Mesendoderm (in vitro differentiated cells): Measurements from ENCODE around the gene KLB.
A peak's percentile ranks its signal among the peaks of the same experiment; 100 is the strongest.
"Not testable (repeated sequence)": the region's sequence is repeated elsewhere in the genome, so short reads cannot be mapped to it uniquely, and the experiment has no call there.

ENCODE experiments used
- DNase-seq: peaks from one replicate; pipeline ENCODE4 v3.0.0; 2013
- H2AK5ac ChIP-seq: 2 replicates; pipeline ENCODE4 v1.6.1; 2013; ENCODE audit warnings: low read length, inconsistent platforms
- H2BK120ac ChIP-seq: 2 replicates; pipeline ENCODE4 v1.6.1; 2013; ENCODE audit warnings: low read depth, mild to moderate bottlenecking, low read length, moderate library complexity, mixed read lengths
- H2BK15ac ChIP-seq: replicated peaks from 2 replicates; pipeline ENCODE4 v1.6.1; 2013; ENCODE audit warnings: low read depth, mild to moderate bottlenecking, moderate library complexity
- H2BK5ac ChIP-seq: 2 replicates; pipeline ENCODE4 v1.6.1; 2013; ENCODE audit warnings: low read length, inconsistent platforms
- H3K18ac ChIP-seq: 2 replicates; pipeline ENCODE4 v1.6.1; 2013; ENCODE audit warnings: mild to moderate bottlenecking, low read length, mixed read lengths
- H3K23ac ChIP-seq: one replicate; pipeline ENCODE4 v1.6.1; 2013; ENCODE audit warnings: low read length
- H3K27ac ChIP-seq: 2 replicates; pipeline ENCODE4 v1.5.1; 2013; ENCODE audit warnings: low read depth, mild to moderate bottlenecking, inconsistent platforms, low read length, moderate library complexity
- H3K27me3 ChIP-seq: 2 replicates; pipeline ENCODE4 v1.6.1; 2013; ENCODE audit warnings: low read length, control low read depth, mild to moderate bottlenecking, inconsistent platforms; ENCODE audit not compliant: insufficient read depth, poor library complexity
- H3K36me3 ChIP-seq: 2 replicates; pipeline ENCODE4 v1.6.1; 2013; ENCODE audit warnings: low read length, inconsistent platforms; ENCODE audit not compliant: control insufficient read depth, insufficient read depth
- H3K4ac ChIP-seq: one replicate; pipeline ENCODE4 v1.6.1; 2013; ENCODE audit warnings: low read depth, mild to moderate bottlenecking, low read length, moderate library complexity
- H3K4me1 ChIP-seq: 2 replicates; pipeline ENCODE4 v1.6.1; 2013; ENCODE audit warnings: low read depth, low read length, inconsistent platforms; ENCODE audit not compliant: control insufficient read depth
- H3K4me2 ChIP-seq: 2 replicates; pipeline ENCODE4 v1.6.1; 2013; ENCODE audit warnings: low read length
- H3K4me3 ChIP-seq: 2 replicates; pipeline ENCODE4 v1.5.1; 2013; ENCODE audit warnings: mild to moderate bottlenecking, low read length
- H3K56ac ChIP-seq: one replicate; pipeline ENCODE4 v1.6.1; 2013; ENCODE audit warnings: low read length
- H3K79me1 ChIP-seq: 2 replicates; pipeline ENCODE4 v1.6.1; 2013; ENCODE audit warnings: low read length, inconsistent platforms
- H3K79me2 ChIP-seq: 2 replicates; pipeline ENCODE4 v1.6.1; 2013; ENCODE audit warnings: mild to moderate bottlenecking, low read length; ENCODE audit not compliant: control insufficient read depth, insufficient read depth
- H3K9ac ChIP-seq: 2 replicates; pipeline ENCODE4 v1.6.1; 2013; ENCODE audit warnings: low read length, inconsistent platforms
- H4K5ac ChIP-seq: one replicate; pipeline ENCODE4 v1.6.1; 2013; ENCODE audit warnings: low read length
- H4K8ac ChIP-seq: one replicate; pipeline ENCODE4 v1.6.1; 2013; ENCODE audit warnings: low read depth, mild to moderate bottlenecking, control low read depth, low read length, moderate library complexity
- WGBS: extraction: QIAGEN DNeasy Blood & Tissue Kit; methylation state at CpG from one replicate; pipeline ENCODE4 v1.1.7; 2013; ENCODE audit warnings: low lambda C conversion rate, missing lambda C conversion rate; ENCODE audit not compliant: insufficient coverage; ENCODE audit errors: extremely low coverage; 5-methylcytosine and 5-hydroxymethylcytosine counted together

Gene KLB

DNA sequence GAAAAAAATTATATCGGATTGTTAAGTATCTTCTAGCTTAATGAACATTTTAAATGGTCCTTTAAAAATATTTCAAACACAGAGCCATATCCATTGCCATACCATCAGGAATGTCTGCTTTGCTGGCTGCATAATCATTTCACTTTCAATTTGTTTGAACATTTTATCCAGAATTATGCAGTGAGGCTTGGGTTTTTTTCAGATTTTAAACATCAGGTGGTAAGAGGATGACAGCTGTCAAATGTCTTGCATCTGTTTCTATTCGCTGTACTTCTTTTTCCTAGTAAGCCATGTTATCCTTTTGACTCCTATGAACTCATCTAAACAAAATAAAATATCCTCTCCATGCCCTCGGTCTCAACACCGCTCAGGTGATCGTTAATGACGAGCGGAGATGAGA lies 41.4 kb upstream of the KLB start:
- Histone ChIP-seq H3K4ac (no peak overlapping the region), H3K4me3 (peak overlapping the region; percentile 97), H3K23ac (no peak overlapping the region), H3K4me1 (no peaks in the 10 kb centered on the region), H2BK5ac (no peak overlapping the region), H3K27me3 (no peaks in the 10 kb centered on the region), H2BK120ac (no peak overlapping the region), H3K18ac (no peak overlapping the region), H4K8ac (no peak overlapping the region), H3K27ac (no peak overlapping the region), H3K79me1 (peaks cover 6% of the 10 kb centered on the region), H3K4me2 (peak overlapping the region; percentile 37), H4K5ac (no peak overlapping the region), H3K9ac (peak overlapping the region; percentile 94), H3K79me2 (peaks cover 32% of the 10 kb centered on the region), H2AK5ac (no peak overlapping the region), H3K56ac (peak overlapping the region; percentile 98), H2BK15ac (no peak overlapping the region), H3K36me3 (no peaks in the 10 kb centered on the region)
- no peak for DNase-seq
- no CpG with 5 or more reads among the region's 7 CpGs for WGBS

- Histone ChIP-seq H3K18ac (peak within 1 kb of the TSS; percentile 72), H4K8ac (no peak within 1 kb of the TSS)
- WGBS: no CpG with 5 or more reads among the region's 60 CpGs
These were observed 40.6 kb upstream of the KLB start, which contains the start of gene RFC1 for GRCh38 chr4:39365830-39366771. RFC1 (minus strand) TSS chr4:39366362; CDS start chr4:39366241, 121 bp downstream.

DNA sequence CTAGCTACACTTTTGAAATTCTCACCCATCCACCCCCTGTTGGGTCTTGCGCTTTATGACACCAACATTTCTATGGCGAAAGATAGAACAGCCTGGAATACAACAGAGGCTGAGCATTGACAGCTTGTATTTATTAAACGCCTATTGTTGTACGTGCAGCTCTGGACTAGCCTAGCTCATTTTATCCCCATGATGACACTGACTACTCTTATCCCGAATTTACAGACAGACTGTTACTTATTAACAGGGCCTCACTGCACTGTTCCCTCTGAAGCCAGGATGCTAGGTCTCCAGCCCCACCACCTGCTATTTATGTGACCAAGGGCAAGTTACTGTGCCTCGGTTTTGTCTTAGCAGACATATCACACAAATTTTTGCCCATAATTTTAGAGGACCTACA lies 39.6 kb upstream of the KLB start:
- Histone ChIP-seq H3K4ac (no peak overlapping the region), H2BK15ac (no peak overlapping the region), H3K4me3 (no peak overlapping the region), H3K56ac (no peak overlapping the region), H3K4me1 (no peaks in the 10 kb centered on the region), H3K36me3 (no peaks in the 10 kb centered on the region), H3K23ac (no peak overlapping the region), H4K5ac (no peak overlapping the region), H3K18ac (no peak overlapping the region), H3K27ac (no peak overlapping the region), H2BK120ac (no peak overlapping the region), H3K79me2 (peaks cover 25% of the 10 kb centered on the region), H3K79me1 (peaks cover 5% of the 10 kb centered on the region), H2BK5ac (no peak overlapping the region), H2AK5ac (no peak overlapping the region), H3K27me3 (no peaks in the 10 kb centered on the region), H3K4me2 (no peak overlapping the region), H3K9ac (no peak overlapping the region), H4K8ac (no peak overlapping the region)
- DNase-seq: no peak
- WGBS: no CpG with 5 or more reads among the region's 6 CpGs

More at GRCh38 chr4:39365830-39366771, 40.6 kb upstream of the KLB start, which contains the start of gene RFC1:
- no peaks in the 10 kb centered on the region for H3K36me3 ChIP-seq
- H3K23ac ChIP-seq: no peak within 1 kb of the TSS
- H3K56ac ChIP-seq: peak within 1 kb of the TSS; percentile 98
- no peak within 1 kb of the TSS for H2BK120ac ChIP-seq
- H3K4me3 ChIP-seq: peak within 1 kb of the TSS; percentile 97
- H3K79me1 ChIP-seq: peaks cover 5% of the 10 kb centered on the region
- H2BK15ac ChIP-seq: no peak within 1 kb of the TSS
- peak within 1 kb of the TSS; percentile 89 for H3K27ac ChIP-seq
- H3K4me1 ChIP-seq: no peaks in the 10 kb centered on the region
- peaks cover 27% of the 10 kb centered on the region for H3K79me2 ChIP-seq
- no peak within 1 kb of the TSS for H4K5ac ChIP-seq
- H3K4ac ChIP-seq: no peak within 1 kb of the TSS
- peak within 1 kb of the TSS; percentile 37 for H3K4me2 ChIP-seq
- H2AK5ac ChIP-seq: no peak within 1 kb of the TSS
- peak within 1 kb of the TSS; percentile 94 for H3K9ac ChIP-seq
- H2BK5ac ChIP-seq: no peak within 1 kb of the TSS
- H3K27me3 ChIP-seq: no peaks in the 10 kb centered on the region
- peak; percentile 98 for DNase-seq

- Histone ChIP-seq H2AK5ac (no peak overlapping the region), H3K79me2 (peaks cover 15% of the 10 kb centered on the region), H4K8ac (no peak overlapping the region), H4K5ac (no peak overlapping the region), H2BK15ac (no peak overlapping the region), H3K56ac (no peak overlapping the region), H3K23ac (no peak overlapping the region), H3K18ac (no peak overlapping the region), H2BK5ac (no peak overlapping the region), H3K4me3 (no peak overlapping the region), H3K4me2 (no peak overlapping the region), H3K4me1 (no peaks in the 10 kb centered on the region), H3K27me3 (no peaks in the 10 kb centered on the region), H3K4ac (no peak overlapping the region), H3K9ac (no peak overlapping the region), H3K27ac (no peak overlapping the region), H3K36me3 (no peaks in the 10 kb centered on the region), H3K79me1 (peaks cover 5% of the 10 kb centered on the region), H2BK120ac (no peak overlapping the region)
- no peak for DNase-seq
- no CpG with 5 or more reads among the region's 4 CpGs for WGBS
These were observed 37.4 kb upstream of the KLB start for GRCh38 chr4:39369301-39369700.

DNA sequence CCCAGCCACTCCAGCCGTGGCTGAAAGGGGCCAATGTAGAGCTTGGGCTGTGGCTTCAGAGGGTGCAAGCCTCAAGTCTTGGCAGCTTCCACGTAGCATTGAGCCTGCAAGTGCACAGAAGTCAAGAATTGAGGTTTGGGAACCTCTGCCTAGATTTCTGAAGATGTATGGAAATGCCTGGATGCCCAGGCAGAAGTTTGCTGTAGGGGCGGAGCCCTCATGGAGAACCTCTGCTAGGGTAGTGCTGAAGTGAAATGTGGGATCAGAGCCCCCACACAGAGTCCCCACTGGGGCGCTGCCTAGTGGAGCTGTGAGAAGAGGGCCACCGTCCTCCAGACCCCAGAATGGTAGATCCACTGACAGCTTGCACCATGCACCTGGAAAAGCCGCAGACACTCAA lies 35.5 kb upstream of the KLB start:
- no CpG with 5 or more reads among the region's 6 CpGs for WGBS
- not testable (repeated sequence) for H3K4ac ChIP-seq, H3K79me1 ChIP-seq

More for the DNA sequence above, 35.5 kb upstream of the KLB start:
- H2AK5ac ChIP-seq, H3K18ac ChIP-seq, H3K56ac ChIP-seq, H2BK120ac ChIP-seq, H3K23ac ChIP-seq, H3K27ac ChIP-seq, H3K36me3 ChIP-seq, H3K9ac ChIP-seq, H3K4me2 ChIP-seq, H4K8ac ChIP-seq, H3K4me1 ChIP-seq, DNase-seq, H3K4me3 ChIP-seq, H4K5ac ChIP-seq, H3K79me2 ChIP-seq, H2BK5ac ChIP-seq, H3K27me3 ChIP-seq, H2BK15ac ChIP-seq: not testable (repeated sequence)
